NCI-H2196 (cell line): ENCODE results near the gene ERV3-1.
"Not testable (repeated sequence)": the region's sequence is repeated elsewhere in the genome, so short reads cannot be mapped to it uniquely, and the experiment has no call there.

ENCODE experiments used
- DNase-seq: peaks from one replicate; lab custom pipeline; 2025; ENCODE audit not compliant: unreplicated experiment; lab: John Stamatoyannopoulos, UW

ERV3-1 gene

GRCh38 chr7:65002972-65003585 is 3.4 kb downstream of the ERV3-1 start:
- DNase-seq: no peak

- no peak for DNase-seq
These were observed 5.1 kb downstream of the ERV3-1 start for GRCh38 chr7:65001291-65001814.

- DNase-seq: no peak
These were observed 7.1 kb downstream of the ERV3-1 start for GRCh38 chr7:64999165-65000004.

- no peak for DNase-seq
These were observed 7.7 kb downstream of the ERV3-1 start for GRCh38 chr7:64998865-64999164.

GRCh38 chr7:64997927-64998391 is 8.5 kb downstream of the ERV3-1 start:
- peak; percentile 47 for DNase-seq

GRCh38 chr7:64997164-64997908 is 9.2 kb downstream of the ERV3-1 start:
- DNase-seq: no peak

GRCh38 chr7:64996305-64996704 is 10.2 kb downstream of the ERV3-1 start:
- no peak for DNase-seq

- DNase-seq: no peak
These were observed 12.6 kb downstream of the ERV3-1 start for GRCh38 chr7:64993901-64994300.

- no peak for DNase-seq
These were observed 13.5 kb downstream of the ERV3-1 start for GRCh38 chr7:64992971-64993370.

- no peak for DNase-seq
These were observed 15.6 kb downstream of the ERV3-1 start, which contains the start of gene ZNF117 for GRCh38 chr7:64990936-64991335. Gene ZNF117 (minus strand): TSS chr7:64991036.

GRCh38 chr7:64990216-64990615 is 16.3 kb downstream of the ERV3-1 start:
- no peak for DNase-seq

- DNase-seq: no peak
These were observed 27.8 kb downstream of the ERV3-1 start for GRCh38 chr7:64978497-64979203.

- no peak for DNase-seq
These were observed 40.9 kb downstream of the ERV3-1 start for GRCh38 chr7:64965594-64965993.

GRCh38 chr7:64959072-64959747 is 47.3 kb downstream of the ERV3-1 start:
- peak; percentile 21 for DNase-seq

- peak; percentile 57 for DNase-seq
These were observed 55.1 kb downstream of the ERV3-1 start for GRCh38 chr7:64951250-64951848.

- DNase-seq: not testable (repeated sequence)
These were observed 55.8 kb downstream of the ERV3-1 start for GRCh38 chr7:64950673-64951072.

GRCh38 chr7:64948774-64949173 is 57.7 kb downstream of the ERV3-1 start:
- not testable (repeated sequence) for DNase-seq

- no peak for DNase-seq
These were observed 59.1 kb downstream of the ERV3-1 start for GRCh38 chr7:64947252-64948000.

- DNase-seq: no peak
These were observed 59.7 kb downstream of the ERV3-1 start for GRCh38 chr7:64946772-64947171.
